A673 (cell line): ENCODE data around the gene NRP2. TPM values are rescaled to one million over a fixed set of nuclear protein-coding genes. Genes with fewer than 3 reads are reported as not detected.
A peak's percentile ranks its signal among the peaks of the same experiment; 100 is the strongest.

Source experiments
- BruUV-seq: library from RNA; stranded (reverse); fragments of 400-500 nt; replicated peaks from 2 replicates; lab custom pipeline; 2021; lab: Mats Ljungman, UMichigan
- CTCF ChIA-PET: fragments of 300-600 bp; sonication (Branson Sonifier 250); formaldehyde crosslinking; loops from one replicate; lab custom pipeline; 2022; ENCODE audit warnings: antibody characterized with exemption; lab: Charles Lee
- POLR2A ChIA-PET: fragments of 300-600 bp; sonication (Branson Sonifier 250); formaldehyde crosslinking; loops from one replicate; lab custom pipeline; 2022; ENCODE audit warnings: antibody characterized with exemption; ENCODE audit not compliant: low non-redundant PET; lab: Charles Lee
- DNase-seq: peaks from one replicate; pipeline ENCODE4 v3.0.0-alpha.2; 2015; ENCODE audit warnings: low spot score
- H3K27ac ChIP-seq: fragments of 200-600 bp; sonication (generic); 2 replicates; pipeline ENCODE4 v1.5.1; 2016; ENCODE audit warnings: mixed run types, low read depth, mild to moderate bottlenecking, mixed read lengths, antibody characterized with exemption, low read length; ENCODE audit not compliant: poor library complexity, severe bottlenecking
- H3K27me3 ChIP-seq: fragments of 200-600 bp; sonication (generic); replicated peaks from 2 replicates; pipeline ENCODE4 v1.6.1; 2017; ENCODE audit warnings: mixed run types, low read depth, mild to moderate bottlenecking, mixed read lengths, antibody characterized with exemption, low read length; ENCODE audit not compliant: insufficient read depth, poor library complexity
- H3K36me3 ChIP-seq: fragments of 200-600 bp; sonication (generic); 2 replicates; pipeline ENCODE4 v1.6.1; 2016; ENCODE audit warnings: mixed run types, mild to moderate bottlenecking, mixed read lengths, antibody characterized with exemption, low read length; ENCODE audit not compliant: insufficient read depth, poor library complexity, severe bottlenecking
- H3K4me1 ChIP-seq: fragments of 200-600 bp; sonication (generic); 2 replicates; pipeline ENCODE4 v1.6.1; 2017; ENCODE audit warnings: mixed run types, mild to moderate bottlenecking, mixed read lengths, antibody characterized with exemption, low read length; ENCODE audit not compliant: insufficient read depth, poor library complexity, severe bottlenecking
- H3K4me3 ChIP-seq: fragments of 200-600 bp; sonication (generic); 2 replicates; pipeline ENCODE4 v1.5.1; 2016; ENCODE audit warnings: low read depth, mixed run types, mild to moderate bottlenecking, mixed read lengths, low read length; ENCODE audit not compliant: poor library complexity, severe bottlenecking
- H3K9me3 ChIP-seq: fragments of 200-600 bp; sonication (generic); 2 replicates; pipeline ENCODE4 v1.6.1; 2016; ENCODE audit warnings: mixed run types, low read depth, mild to moderate bottlenecking, mixed read lengths, antibody characterized with exemption, low read length; ENCODE audit not compliant: poor library complexity, severe bottlenecking
- CTCF ChIP-seq: fragments of 300-800, 200-600 bp; sonication (generic); conservative IDR thresholded peaks from 2 replicates; pipeline ENCODE4 v1.5.1; 2017; ENCODE audit warnings: low read depth, mild to moderate bottlenecking, antibody characterized with exemption, low read length, moderate library complexity, mixed read lengths
- EZH2 ChIP-seq: fragments of 200-600 bp; sonication (generic); IDR thresholded peaks from 2 replicates; pipeline ENCODE4 v1.6.1; 2017; ENCODE audit warnings: borderline replicate concordance, low read depth, mild to moderate bottlenecking, mixed read lengths, antibody characterized with exemption, low read length; ENCODE audit not compliant: poor library complexity, severe bottlenecking
- intact Hi-C: fragments of 100-400 bp; cut with micrococcal nuclease; formaldehyde crosslinking; loops from one replicate; pipeline ENCODE4 v1.10.0; 2022; ENCODE audit not compliant: unreplicated experiment
- total RNA-seq: library from RNA; stranded (reverse); gene quantifications from 2 replicates; pipeline ENCODE4 v1.2.3, GENCODE V29; 2021

The NRP2 gene
- total RNA-seq, 1 experiment from 2014 or later, result 4.0 TPM

- DNase-seq, result no peak
- H3K9me3 ChIP-seq, result no peaks in the 10 kb centered on the region
- H3K4me3 ChIP-seq, result no peak overlapping the region
- no TSS peak for BruUV-seq
- ChIA-PET CTCF (no interaction called here), POLR2A (no interaction called here)
- no peaks in the 10 kb centered on the region for H3K36me3 ChIP-seq
- no peak for TF ChIP-seq CTCF
- no peak for TF ChIP-seq EZH2
- H3K27ac ChIP-seq, result no peak overlapping the region
- H3K4me1 ChIP-seq, result no peaks in the 10 kb centered on the region
- intact Hi-C loops, result no loop called here
- H3K27me3 ChIP-seq, result no peaks in the 10 kb centered on the region
These were observed 12.0 kb upstream of the NRP2 start for GRCh38 chr2:205670292-205670691.

GRCh38 chr2:205673312-205673711 is 9.0 kb upstream of the NRP2 start:
- DNase-seq, result no peak
- Histone ChIP-seq H3K4me1 (no peaks in the 10 kb centered on the region), H3K9me3 (no peaks in the 10 kb centered on the region), H3K27ac (no peak overlapping the region), H3K27me3 (no peaks in the 10 kb centered on the region), H3K4me3 (no peak overlapping the region), H3K36me3 (no peaks in the 10 kb centered on the region)
- POLR2A ChIA-PET, result no interaction called here
- intact Hi-C loops, result no loop called here
- CTCF ChIA-PET, result no interaction called here
- no TSS peak for BruUV-seq
- TF ChIP-seq EZH2 (no peak), CTCF (no peak)

- H3K27ac ChIP-seq, result no peak overlapping the region
- H3K36me3 ChIP-seq, result no peaks in the 10 kb centered on the region
- BruUV-seq, result no TSS peak
- H3K4me1 ChIP-seq, result peaks cover 9% of the 10 kb centered on the region
- POLR2A ChIA-PET, result interaction anchor here (0.6 kb wide), 1 partner anchor 33 kb away, joined by 3 read pairs; no protein-coding TSS in a partner anchor
- no peak overlapping the region for H3K4me3 ChIP-seq
- CTCF ChIA-PET, result interaction anchor here (0.6 to 1.4 kb wide), 7 partner anchors 9 to 1531 kb away, joined by 3 to 7 read pairs (median 5); no protein-coding TSS in a partner anchor
- no peaks in the 10 kb centered on the region for H3K9me3 ChIP-seq
- TF ChIP-seq CTCF (peak; percentile 84), EZH2 (no peak)
- DNase-seq, result peak; percentile 68
- H3K27me3 ChIP-seq, result no peaks in the 10 kb centered on the region
- intact Hi-C loops, result loop anchor here (2.0 kb wide), 1 partner anchor 805 kb away; no protein-coding TSS in a partner anchor
These were observed 6.3 kb upstream of the NRP2 start for GRCh38 chr2:205675861-205676516.
